Esophagus muscularis mucosa (tissue), 4 donors: ENCODE measurements around the gene SLC16A1.

ENCODE experiments used
- EP300 ChIP-seq: sonication (generic); formaldehyde crosslinking; IDR thresholded peaks from one replicate; pipeline ENCODE4 v1.6.1; 2017; ENCODE audit warnings: antibody characterized with exemption
- POLR2A ChIP-seq: fragments of 450-650 bp; IDR thresholded peaks from one replicate; pipeline ENCODE4 v1.6.1; 2017; ENCODE audit warnings: antibody characterized with exemption, moderate library complexity, mild to moderate bottlenecking, low read depth
- POLR2AphosphoS5 ChIP-seq, 2 donors: sonication (generic); formaldehyde crosslinking; IDR thresholded peaks; one replicate each; pipeline ENCODE4 v1.6.1; 2017; ENCODE audit warnings: antibody characterized with exemption in 2 of 2
- TF ChIP-seq, protein P1 (sequence below), 3 experiments: fragments of 200-600 bp in 2 of 3; fragments of 450-650 bp in 1 of 3; sonication (generic) in 2 of 3; IDR thresholded peaks; one replicate each; pipeline ENCODE4 v1.5.1; 2017 to 2019; ENCODE audit warnings: antibody characterized with exemption in 3 of 3, mild to moderate bottlenecking in 2 of 3, moderate library complexity in 1 of 3

DNA sequence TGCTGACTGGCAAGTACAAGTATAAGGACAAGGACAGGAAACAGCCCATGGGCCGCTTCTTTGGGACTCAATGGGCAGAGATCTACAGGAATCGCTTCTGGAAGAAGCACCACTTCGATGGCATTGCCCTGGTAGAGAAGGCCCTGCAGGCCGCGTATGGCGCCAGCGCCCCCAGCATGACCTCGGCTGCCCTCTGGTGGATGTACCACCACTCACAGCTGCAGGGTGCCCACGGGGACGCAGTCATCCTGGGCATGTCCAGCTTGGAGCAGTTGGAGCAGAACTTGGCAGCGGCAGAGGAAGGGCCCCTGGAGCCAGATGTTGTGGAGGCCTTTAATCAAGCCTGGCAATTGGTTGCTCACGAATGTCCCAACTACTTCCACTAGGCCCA lies 32.0 kb downstream of the SLC16A1 start:
- TF ChIP-seq POLR2AphosphoS5 (IDR thresholded peaks at IDR 0.05): no peak
- no peak for TF ChIP-seq POLR2A
- TF ChIP-seq, protein P1, sequence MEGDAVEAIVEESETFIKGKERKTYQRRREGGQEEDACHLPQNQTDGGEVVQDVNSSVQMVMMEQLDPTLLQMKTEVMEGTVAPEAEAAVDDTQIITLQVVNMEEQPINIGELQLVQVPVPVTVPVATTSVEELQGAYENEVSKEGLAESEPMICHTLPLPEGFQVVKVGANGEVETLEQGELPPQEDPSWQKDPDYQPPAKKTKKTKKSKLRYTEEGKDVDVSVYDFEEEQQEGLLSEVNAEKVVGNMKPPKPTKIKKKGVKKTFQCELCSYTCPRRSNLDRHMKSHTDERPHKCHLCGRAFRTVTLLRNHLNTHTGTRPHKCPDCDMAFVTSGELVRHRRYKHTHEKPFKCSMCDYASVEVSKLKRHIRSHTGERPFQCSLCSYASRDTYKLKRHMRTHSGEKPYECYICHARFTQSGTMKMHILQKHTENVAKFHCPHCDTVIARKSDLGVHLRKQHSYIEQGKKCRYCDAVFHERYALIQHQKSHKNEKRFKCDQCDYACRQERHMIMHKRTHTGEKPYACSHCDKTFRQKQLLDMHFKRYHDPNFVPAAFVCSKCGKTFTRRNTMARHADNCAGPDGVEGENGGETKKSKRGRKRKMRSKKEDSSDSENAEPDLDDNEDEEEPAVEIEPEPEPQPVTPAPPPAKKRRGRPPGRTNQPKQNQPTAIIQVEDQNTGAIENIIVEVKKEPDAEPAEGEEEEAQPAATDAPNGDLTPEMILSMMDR (IDR thresholded peaks at IDR 0.05): no peak
- TF ChIP-seq EP300: no peak
